ENCODE results near the gene ZBTB20.

ZBTB20 gene

GRCh38 chr3:114673481-114673880, 473.6 kb downstream of the ZBTB20 start:
- no peak for DNase-seq (ENCODE audit: low read depth in 2 of 2)

DNA sequence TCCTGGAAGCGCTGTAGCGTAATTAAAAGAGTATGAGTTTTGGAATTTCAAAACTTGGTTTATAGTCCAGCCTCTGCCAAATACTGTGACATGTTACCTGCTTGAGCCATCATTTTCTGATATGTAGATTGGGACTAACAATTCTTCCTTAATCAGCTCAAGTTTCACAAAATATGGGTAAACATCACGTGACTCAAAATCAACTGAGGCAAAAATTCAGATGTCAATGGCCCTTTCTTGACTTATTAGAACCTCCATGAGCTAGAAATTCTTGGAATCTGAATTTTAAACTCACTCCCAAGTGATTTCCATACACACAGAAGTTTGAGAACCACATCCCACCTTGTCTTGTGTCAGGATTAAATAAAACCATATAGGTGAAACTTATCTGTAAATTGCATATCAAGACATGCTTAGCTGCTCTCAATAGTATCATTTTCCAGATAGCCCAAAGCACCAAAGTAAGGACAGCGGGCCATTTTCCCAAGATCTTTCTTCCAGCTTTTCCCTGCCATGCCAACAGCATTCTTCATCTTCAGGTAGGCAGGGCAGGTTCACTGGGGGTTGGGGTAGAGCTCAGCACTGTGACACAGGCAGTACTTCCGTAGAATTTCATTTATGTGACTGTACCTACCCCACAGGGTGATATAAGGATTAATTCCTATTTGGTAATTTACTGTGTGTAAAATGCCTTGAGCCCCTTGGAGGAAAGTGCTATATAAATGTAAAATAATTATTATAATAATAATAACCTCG, 474.2 kb downstream of the ZBTB20 start:
- no peak for DNase-seq (ENCODE audit: low read depth in 2 of 2)

- no peak for DNase-seq (ENCODE audit: low read depth in 2 of 2)
Observed at GRCh38 chr3:114671741-114672510, 475.2 kb downstream of the ZBTB20 start.

- peak in 1 of 2 experiments; percentile 5 for DNase-seq (ENCODE audit: low read depth in 2 of 2)
Observed at GRCh38 chr3:114669614-114670013, 477.5 kb downstream of the ZBTB20 start.

- DNase-seq (ENCODE audit: low read depth in 2 of 2) = no peak
Observed at GRCh38 chr3:114668099-114668498, 479.0 kb downstream of the ZBTB20 start.

GRCh38 chr3:114666623-114667022, 480.5 kb downstream of the ZBTB20 start:
- DNase-seq (ENCODE audit: low read depth in 2 of 2) = no peak

- no peak for DNase-seq (ENCODE audit: low read depth in 2 of 2)
Observed at GRCh38 chr3:114664006-114664405, 483.1 kb downstream of the ZBTB20 start.

DNA sequence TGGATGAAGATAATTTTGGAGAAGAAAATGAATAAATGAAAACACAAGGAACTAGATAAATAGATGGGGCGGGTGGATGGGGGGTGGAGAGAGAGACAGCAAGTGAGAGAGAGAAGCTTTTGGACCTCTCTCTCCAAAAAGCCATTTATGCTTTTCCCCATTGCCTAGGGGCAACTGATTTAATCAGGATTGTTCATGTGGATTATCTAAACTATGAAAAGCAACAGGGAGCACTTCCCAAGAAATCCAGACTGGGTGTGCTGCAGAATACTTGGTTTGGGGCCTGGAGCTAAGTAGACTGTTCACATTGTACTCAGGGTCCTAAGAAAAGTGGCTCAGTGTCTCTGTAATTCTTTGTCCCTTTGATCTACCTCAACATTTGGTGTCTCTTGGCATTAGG, 486.3 kb downstream of the ZBTB20 start:
- no peak for DNase-seq (ENCODE audit: low read depth in 2 of 2)

GRCh38 chr3:114660124-114660523, 487.0 kb downstream of the ZBTB20 start:
- peak; percentile 34 to 40 for DNase-seq (ENCODE audit: low read depth in 2 of 2)

- no peak for DNase-seq (ENCODE audit: low read depth in 2 of 2)
Observed at GRCh38 chr3:114659109-114660061, 487.7 kb downstream of the ZBTB20 start.

GRCh38 chr3:114651555-114651954, 495.5 kb downstream of the ZBTB20 start:
- DNase-seq (ENCODE audit: low read depth in 2 of 2) = no peak

DNA sequence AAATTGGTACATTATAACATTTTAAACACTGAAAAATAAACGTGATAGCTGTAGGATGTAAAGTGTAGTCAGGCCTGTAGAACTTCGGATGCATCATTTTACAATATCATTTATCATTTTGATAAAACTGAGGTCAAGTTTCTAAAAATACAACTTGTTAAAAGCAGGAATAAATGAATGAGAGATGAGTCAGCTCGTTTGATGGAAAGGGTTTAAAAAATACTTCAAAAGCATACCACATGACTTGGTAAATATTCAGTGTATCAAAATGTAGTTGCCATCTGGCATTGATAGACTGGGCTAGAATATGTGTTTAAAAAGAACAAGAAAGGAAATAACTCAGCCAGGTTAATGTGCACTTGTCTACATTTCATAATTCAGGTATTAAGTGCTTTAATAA, 496.3 kb downstream of the ZBTB20 start:
- peak; percentile 29 to 40 for DNase-seq (ENCODE audit: low read depth in 2 of 2)

- no peak for DNase-seq (ENCODE audit: low read depth in 2 of 2)
Observed at GRCh38 chr3:114649331-114649730, 497.8 kb downstream of the ZBTB20 start.

DNA sequence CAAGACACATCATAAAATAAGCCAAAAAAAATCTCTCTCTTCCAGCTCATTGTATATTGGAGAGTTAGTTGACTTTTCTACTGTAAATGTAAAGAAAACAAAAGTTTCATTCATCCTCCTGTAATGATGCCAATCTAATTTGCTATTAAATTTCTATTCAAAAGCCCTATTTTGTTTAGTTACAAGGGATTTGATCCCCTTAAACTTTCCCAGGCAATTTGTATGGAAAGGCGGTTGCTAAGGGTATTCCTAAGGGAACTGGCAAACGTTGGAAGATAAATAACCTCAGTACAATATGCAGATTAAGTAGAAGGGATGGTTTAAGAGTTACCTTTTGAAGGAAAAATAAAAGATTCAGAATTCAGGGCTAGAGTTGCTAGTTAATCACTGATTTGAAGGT, 500.6 kb downstream of the ZBTB20 start:
- DNase-seq (ENCODE audit: low read depth in 2 of 2) = no peak

- DNase-seq (ENCODE audit: low read depth in 2 of 2) = no peak
Observed at GRCh38 chr3:114645392-114645791, 501.7 kb downstream of the ZBTB20 start.

- no peak for DNase-seq (ENCODE audit: low read depth in 2 of 2)
Observed at GRCh38 chr3:114644367-114644766, 502.7 kb downstream of the ZBTB20 start.

DNA sequence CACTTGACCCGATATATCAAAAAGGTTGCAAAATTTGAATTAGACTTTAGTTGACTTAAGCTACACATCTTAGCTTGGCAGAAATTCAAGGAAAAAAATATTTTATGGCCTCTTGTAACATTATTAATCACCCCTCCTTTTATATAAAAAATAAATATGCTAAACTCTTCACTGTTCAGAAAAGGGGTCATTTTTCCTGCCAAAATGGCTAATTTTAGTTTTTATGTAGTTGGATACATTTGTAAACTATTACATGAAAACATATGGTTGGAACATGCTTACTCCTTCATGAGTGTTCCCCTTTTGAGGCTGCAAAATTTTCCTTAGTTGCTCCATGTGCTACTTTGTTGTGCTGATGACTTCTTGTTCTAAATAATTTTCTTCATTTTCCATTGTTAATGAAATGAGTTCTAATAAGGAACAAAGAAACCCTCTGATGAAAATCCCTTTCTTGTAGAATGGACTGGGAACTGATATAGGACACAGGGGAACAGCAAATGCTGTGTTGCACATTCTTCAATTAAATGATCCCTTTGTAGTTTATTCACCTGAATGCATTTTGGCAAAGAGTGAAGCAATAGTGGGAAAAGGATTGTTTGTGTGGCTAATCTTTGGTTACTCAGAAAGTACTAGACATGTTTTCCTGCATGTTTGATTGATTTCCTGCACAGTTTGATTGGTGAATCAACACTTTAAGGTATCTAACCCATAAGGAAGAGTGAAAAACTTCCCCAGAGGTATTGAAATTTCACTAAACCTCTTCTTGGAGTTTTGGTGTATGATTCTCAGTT, 503.9 kb downstream of the ZBTB20 start:
- DNase-seq (ENCODE audit: low read depth in 2 of 2) = no peak

DNA sequence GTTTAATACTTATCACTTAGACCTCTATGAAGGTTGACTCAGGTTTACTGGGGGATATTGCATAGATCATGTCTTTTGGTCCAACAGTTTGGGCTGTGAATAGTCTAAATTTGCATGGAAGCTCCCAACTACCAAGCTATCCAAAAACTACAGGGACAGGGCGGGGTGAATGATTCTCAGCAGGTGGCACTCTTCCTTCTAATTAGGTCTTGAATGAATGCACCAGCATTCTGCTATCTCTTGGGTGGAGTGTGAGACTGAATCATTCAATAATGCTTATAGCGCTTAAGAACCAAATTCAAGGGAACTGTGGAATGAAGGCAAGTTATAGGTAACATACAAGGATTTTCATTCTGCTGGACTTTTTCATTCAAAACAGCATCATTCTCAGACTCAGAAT, 507.0 kb downstream of the ZBTB20 start:
- DNase-seq (ENCODE audit: low read depth in 2 of 2) = no peak

GRCh38 chr3:114639171-114639570, 507.9 kb downstream of the ZBTB20 start:
- DNase-seq (ENCODE audit: low read depth in 2 of 2) = no peak

DNA sequence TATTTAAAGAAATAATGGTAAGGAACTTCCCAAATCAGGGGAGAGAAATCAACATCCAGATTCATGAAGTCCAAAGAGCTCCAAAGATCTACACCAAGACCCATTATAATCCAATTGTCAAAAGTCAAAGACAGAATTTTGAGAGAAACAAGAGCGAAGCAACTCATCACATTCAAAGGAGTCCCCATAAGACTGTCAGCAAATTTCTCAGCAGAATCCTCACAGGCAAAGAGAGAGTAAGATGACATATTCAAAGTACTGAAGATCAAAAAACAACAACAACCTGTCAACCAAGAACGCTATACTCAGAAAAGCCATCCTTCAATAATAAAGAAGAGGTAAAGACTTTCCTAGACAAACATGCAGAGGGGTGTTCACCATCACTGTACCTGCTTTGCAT, 511.2 kb downstream of the ZBTB20 start:
- no peak for DNase-seq (ENCODE audit: low read depth in 2 of 2)

GRCh38 chr3:114634635-114635034, 512.5 kb downstream of the ZBTB20 start:
- no peak for DNase-seq (ENCODE audit: low read depth in 2 of 2)

Data from fibroblast of skin of left biceps (primary cell).